Stomach smooth muscle (tissue), 2 donors: Measurements from ENCODE around the gene NFAT5.

Experiments used
- H3K27ac ChIP-seq: one replicate; pipeline ENCODE4 v1.7.0; 2013; ENCODE audit warnings: mild to moderate bottlenecking, low read length, inconsistent platforms
- H3K27me3 ChIP-seq, 2 donors: one replicate each; pipeline ENCODE4 v1.7.0; 2013; ENCODE audit warnings: low read length in 2 of 2; ENCODE audit not compliant: insufficient read depth in 2 of 2, control insufficient read depth in 1 of 2
- H3K36me3 ChIP-seq, 2 donors: one replicate each; pipeline ENCODE4 v1.7.0; 2013; ENCODE audit warnings: low read length in 2 of 2; ENCODE audit not compliant: control insufficient read depth in 2 of 2, insufficient read depth in 2 of 2
- H3K4me1 ChIP-seq: one replicate; pipeline ENCODE4 v1.7.0; 2013; ENCODE audit warnings: low read length; ENCODE audit not compliant: control insufficient read depth, insufficient read depth
- H3K4me3 ChIP-seq, 2 donors: one replicate each; pipeline ENCODE4 v1.7.0; 2013; ENCODE audit warnings: low read length in 2 of 2
- H3K9ac ChIP-seq, 2 donors: one replicate each; pipeline ENCODE4 v1.7.0; 2013; ENCODE audit warnings: low read length in 2 of 2, mild to moderate bottlenecking in 1 of 2
- H3K9me3 ChIP-seq, 2 donors: one replicate each; pipeline ENCODE4 v1.7.0; 2013; ENCODE audit warnings: low read length in 2 of 2; ENCODE audit not compliant: control insufficient read depth in 2 of 2
- donor health status: healthy.
- donor health status: Pancreatic carcinoma.

The NFAT5 gene

DNA sequence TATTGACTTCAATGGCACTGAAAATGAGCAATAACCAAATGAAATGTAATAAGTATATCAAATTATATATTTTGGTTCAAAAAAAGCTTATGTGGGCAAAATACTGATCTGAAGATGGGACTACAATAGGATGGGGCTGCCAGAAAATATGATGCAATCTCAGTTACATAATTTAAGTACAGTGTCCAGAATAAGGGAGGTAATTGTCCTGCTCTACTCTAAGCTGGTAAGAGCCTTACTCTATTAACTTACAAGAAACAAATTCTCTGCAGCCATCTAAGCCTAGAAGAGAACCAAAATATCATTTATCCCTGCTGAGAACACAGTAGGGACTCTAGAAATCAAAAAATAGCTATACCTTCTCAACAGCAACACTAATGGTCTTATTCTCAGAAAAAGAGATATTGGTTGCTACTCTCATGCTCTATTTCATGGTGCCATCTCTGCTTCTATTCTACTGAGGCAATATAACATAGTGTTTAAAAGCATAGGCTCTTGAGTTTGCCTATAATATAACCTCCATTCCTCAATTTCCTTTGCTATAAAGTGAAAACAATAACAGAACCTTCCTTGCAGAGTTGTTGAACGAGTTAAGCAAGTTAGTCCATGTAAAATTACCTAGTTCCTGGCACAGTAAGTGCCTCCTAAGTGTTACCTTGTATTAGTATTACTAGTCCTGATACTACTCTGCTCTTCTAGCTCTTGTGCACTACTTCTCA is 140.6 kb downstream of the NFAT5 start:
- H3K4me3 ChIP-seq = no peak overlapping the region
- peaks cover 6 to 9% of the 10 kb centered on the region in 2 donors for H3K36me3 ChIP-seq
- H3K9ac ChIP-seq = no peak overlapping the region
- H3K9me3 ChIP-seq = no peaks in the 10 kb centered on the region
- H3K27ac ChIP-seq = no peak overlapping the region
- H3K4me1 ChIP-seq = peaks cover 2% of the 10 kb centered on the region
- no peaks in the 10 kb centered on the region for H3K27me3 ChIP-seq

DNA sequence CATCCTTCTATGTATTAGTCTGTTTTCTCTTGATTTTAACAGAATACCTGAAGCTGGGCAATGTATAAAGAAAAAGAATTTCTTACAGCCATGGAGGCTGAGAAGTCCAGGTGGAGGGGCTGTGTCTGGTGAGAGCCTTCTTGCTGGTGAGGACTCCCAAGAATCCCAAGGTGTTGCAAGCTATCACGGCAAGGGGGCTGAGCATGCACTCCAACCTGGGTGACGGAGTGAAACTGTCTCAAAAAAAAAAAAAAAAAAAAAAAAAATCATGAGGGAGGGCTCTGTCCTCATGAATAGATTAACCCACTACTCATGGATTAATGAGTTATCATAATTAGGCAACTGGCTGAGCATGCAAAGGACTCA is 141.2 kb downstream of the NFAT5 start:
- Histone ChIP-seq H3K27ac (no peak overlapping the region), H3K9me3 (no peaks in the 10 kb centered on the region)

DNA sequence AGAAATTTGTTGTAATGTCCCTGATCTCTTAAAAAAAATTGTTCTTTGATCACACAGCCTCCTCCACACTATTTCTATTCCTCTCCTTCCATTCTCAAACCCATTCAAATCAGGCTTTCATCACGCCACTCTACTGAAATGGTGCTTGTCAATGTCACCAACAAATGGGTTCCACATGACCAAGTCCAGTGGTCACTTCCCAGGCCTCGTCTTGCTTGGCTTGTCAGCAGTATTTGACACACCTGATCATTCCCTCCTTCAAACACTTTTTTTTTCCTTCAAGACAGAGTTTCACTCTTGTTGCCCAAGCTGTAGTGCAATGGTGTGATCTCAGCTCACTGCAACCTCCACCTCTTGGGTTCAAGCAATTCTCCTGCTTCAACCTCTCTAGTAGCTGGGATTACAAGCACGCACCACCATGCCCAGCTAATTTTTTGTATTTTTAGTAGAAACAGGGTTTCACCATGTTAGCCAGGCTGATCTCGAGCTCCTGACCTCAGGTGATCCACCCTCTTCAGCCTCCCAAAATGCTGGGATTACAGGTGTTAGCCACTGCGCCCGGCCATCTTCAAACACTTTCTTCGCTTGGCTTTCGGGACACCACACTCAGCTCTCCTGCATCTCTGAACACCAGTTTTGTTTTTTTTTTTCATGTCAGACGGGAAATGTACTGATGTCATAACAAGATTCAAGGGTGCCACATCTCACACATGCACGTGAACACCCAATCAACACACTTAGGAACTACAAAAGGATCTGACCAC is 142.3 kb downstream of the NFAT5 start:
- no peaks in the 10 kb centered on the region for H3K9me3 ChIP-seq

More for the DNA sequence above, 141.2 kb downstream of the NFAT5 start:
- H3K9ac ChIP-seq = no peak overlapping the region
- peaks cover 2% of the 10 kb centered on the region for H3K4me1 ChIP-seq
- H3K27me3 ChIP-seq = no peaks in the 10 kb centered on the region
- H3K4me3 ChIP-seq = no peak overlapping the region
- H3K36me3 ChIP-seq = peaks cover 6 to 9% of the 10 kb centered on the region in 2 donors

DNA sequence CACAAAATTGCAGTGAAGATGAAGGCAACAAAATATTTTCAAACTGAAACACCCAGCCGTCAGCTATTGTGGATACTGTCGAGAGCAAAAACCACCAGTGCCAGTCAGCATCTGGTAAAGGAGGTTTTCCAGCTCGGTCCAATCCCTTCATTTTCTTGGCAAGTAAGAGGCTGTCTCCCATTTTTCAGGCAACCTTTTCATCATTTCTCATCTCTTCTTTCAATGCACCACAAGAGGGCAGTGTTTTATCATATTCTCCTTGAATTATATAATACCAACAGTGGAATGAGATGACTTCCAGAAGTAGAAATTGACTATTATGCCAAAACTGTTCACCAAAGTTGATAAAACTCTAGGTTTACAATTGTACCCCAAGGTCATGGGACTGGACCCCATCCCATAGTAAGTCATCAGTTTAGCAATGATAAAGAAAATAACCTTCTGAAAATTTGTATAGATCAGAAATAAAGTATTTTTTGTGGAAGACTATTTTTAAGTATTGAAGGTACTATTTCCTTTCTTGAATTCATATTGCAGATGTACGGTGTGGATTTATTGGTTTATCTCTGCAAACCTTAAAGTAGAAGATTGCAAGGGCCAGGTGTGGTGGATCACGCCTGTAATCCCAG is 143.8 kb downstream of the NFAT5 start:
- no peaks in the 10 kb centered on the region for H3K9me3 ChIP-seq
- peaks cover 2% of the 10 kb centered on the region for H3K4me1 ChIP-seq
- no peaks in the 10 kb centered on the region for H3K27me3 ChIP-seq
- H3K36me3 ChIP-seq = peaks cover 5 to 14% of the 10 kb centered on the region in 2 donors
- no peak overlapping the region for H3K4me3 ChIP-seq
- H3K9ac ChIP-seq = no peak overlapping the region
- peak overlapping the region; percentile 18 for H3K27ac ChIP-seq

More for the DNA sequence above, 142.3 kb downstream of the NFAT5 start:
- H3K4me1 ChIP-seq = peaks cover 2% of the 10 kb centered on the region
- H3K4me3 ChIP-seq = no peak overlapping the region
- H3K27ac ChIP-seq = no peak overlapping the region
- H3K36me3 ChIP-seq = peaks cover 8 to 13% of the 10 kb centered on the region in 2 donors
- H3K27me3 ChIP-seq = no peaks in the 10 kb centered on the region
- H3K9ac ChIP-seq = no peak overlapping the region

DNA sequence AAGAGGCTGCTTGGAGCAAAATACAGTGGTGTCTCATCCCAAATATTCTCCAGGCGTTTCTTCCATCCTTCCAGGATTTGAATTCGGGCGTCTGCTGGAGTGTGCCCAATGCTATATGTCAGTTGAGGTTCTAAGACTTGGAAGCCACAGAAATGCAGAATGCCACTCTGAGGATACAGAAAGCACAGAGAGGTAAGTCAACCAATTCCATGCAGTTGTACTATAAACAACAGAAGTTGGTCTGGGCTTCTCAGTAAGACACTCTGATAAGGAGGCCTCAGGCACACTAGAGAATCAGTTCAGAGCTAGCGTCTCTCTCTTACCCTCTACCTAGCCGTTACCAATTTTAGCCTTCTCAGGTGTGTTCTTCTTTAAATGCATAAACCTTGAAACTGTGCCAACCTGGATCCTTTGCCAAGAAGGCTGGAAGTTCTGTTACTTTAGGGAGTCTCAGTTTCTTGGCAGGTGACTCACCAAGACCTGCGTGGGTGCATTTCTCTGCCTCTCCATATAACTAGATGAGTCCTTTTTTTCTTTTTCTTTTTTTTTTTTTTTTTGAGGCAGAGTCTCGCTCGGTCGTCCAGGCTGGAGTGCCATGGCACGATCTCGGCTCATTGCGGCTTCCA is 145.5 kb downstream of the NFAT5 start:
- no peak overlapping the region for H3K4me3 ChIP-seq
- H3K9ac ChIP-seq = no peak overlapping the region
- H3K4me1 ChIP-seq = peaks cover 2% of the 10 kb centered on the region
- no peaks in the 10 kb centered on the region for H3K27me3 ChIP-seq
- peaks cover 8 to 17% of the 10 kb centered on the region in 2 donors for H3K36me3 ChIP-seq
- H3K9me3 ChIP-seq = no peaks in the 10 kb centered on the region
- no peak overlapping the region for H3K27ac ChIP-seq

DNA sequence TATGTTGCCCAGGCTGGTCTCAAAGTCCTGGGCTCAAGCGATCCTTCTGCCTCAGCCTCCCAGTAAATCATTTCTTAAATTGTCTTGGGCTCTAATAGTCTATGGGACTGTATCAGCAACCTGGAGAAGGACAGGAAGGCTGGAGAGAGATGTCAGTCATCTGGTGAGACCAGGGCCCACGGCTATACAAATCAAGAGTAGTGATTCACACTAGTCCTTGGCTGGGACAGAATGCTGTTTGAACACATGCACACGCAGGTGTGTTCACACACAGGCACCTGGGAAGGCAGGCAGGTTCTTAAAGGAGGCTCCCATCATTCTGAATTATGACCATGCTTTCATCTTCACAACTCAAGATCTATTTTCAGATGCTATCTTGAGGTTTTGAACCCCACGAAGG is 146.5 kb downstream of the NFAT5 start:
- H3K4me1 ChIP-seq = peaks cover 2% of the 10 kb centered on the region
- no peaks in the 10 kb centered on the region for H3K27me3 ChIP-seq
- no peak overlapping the region for H3K4me3 ChIP-seq
- H3K9ac ChIP-seq = no peak overlapping the region
- H3K9me3 ChIP-seq = no peaks in the 10 kb centered on the region
- peaks cover 8 to 17% of the 10 kb centered on the region in 2 donors for H3K36me3 ChIP-seq
- no peak overlapping the region for H3K27ac ChIP-seq

DNA sequence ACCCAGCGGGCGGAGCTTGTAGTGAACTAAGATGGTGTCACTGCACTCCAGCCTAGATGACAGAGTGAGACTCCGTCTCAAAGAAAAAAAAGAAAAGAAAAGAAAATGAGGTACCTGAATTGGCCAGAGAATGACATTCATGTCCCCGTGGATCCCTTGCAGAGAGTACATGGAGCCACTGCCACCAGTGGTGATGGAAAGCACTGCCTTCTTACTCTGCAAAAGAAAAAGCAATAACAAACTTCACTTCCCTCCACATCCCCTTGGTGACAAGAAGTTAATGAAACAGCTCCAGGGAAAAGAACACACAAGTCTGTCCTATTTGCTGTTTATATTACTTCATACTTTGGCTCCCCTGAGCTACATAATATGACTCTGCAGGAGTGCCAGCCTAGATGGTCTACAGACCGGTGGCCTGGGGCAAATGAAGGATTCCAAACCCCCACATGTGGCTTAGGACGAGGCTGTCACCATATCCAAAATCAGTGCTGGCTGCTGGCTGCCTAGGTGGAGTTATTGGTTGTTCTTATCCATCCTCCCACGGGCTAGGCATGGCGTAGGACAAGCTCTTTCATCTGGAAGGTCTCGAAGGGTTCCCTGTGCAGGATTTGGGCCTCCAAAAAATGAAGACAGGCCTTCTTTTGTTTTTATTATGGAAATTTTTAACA is 147.3 kb downstream of the NFAT5 start:
- H3K4me1 ChIP-seq = peaks cover 2% of the 10 kb centered on the region
- no peak overlapping the region for H3K4me3 ChIP-seq
- peaks cover 8 to 12% of the 10 kb centered on the region in 2 donors for H3K36me3 ChIP-seq
- no peaks in the 10 kb centered on the region for H3K27me3 ChIP-seq
- H3K9me3 ChIP-seq = no peaks in the 10 kb centered on the region
- H3K9ac ChIP-seq = no peak overlapping the region
- H3K27ac ChIP-seq = no peak overlapping the region

DNA sequence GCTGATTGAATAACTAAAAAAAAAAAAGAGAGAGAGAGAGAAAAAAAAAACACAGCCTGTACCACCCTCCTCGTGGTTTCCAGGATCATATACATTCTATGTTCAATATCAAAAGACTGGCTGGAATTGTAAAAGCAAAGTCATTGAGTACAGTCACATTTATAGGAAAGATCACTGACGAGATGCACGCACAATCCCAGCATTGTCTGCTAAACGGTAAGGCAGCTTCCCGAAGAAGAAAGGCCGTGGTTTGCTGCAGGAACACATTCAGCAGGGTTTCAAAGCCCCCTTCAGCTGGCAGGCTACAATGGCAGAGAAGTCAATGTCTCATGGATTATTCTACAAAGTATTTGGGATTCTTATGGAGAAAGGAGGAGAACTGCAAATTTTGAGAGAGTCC is 151.3 kb downstream of the NFAT5 start:
- Histone ChIP-seq H3K36me3 (peaks cover 8% of the 10 kb centered on the region in 2 donors), H3K9ac (no peak overlapping the region)

DNA sequence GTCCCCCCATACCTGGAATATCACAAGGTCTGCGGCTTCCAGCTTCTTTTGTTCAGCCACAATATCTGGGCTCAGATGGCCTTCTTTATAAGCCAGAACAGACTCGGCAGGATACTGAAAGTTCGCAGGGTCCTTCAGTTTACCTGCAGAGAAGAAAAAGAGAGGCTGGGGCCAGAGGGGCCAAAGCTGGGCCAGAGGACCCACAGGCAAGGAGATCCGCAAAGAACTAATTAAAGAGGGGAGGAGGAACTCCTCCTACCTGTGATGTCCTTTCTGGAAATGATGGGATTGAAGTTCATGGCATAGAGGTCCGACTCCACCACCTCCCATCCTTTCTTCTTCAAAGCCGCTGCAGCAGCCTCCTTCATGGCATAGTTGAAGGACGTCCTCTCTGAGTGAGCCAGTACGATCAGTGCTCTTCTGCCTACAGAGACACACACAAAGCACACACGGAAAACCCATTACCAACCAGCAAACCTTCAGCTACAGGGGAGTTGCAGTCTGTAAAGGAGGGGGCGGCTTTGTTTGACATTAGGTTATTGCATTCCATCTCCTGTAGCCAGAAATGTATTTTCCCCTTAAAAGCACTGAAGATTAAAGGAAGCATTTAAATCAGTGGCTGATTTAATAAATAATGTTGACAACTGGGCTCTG is 152.5 kb downstream of the NFAT5 start:
- Histone ChIP-seq H3K4me1 (no peaks in the 10 kb centered on the region), H3K9ac (no peak overlapping the region), H3K4me3 (no peak overlapping the region), H3K36me3 (peaks cover 3% of the 10 kb centered on the region in 2 donors), H3K27ac (no peak overlapping the region), H3K9me3 (no peaks in the 10 kb centered on the region), H3K27me3 (no peaks in the 10 kb centered on the region)

More for the DNA sequence above, 151.3 kb downstream of the NFAT5 start:
- Histone ChIP-seq H3K9me3 (no peaks in the 10 kb centered on the region), H3K4me3 (no peak overlapping the region), H3K27me3 (no peaks in the 10 kb centered on the region), H3K4me1 (no peaks in the 10 kb centered on the region), H3K27ac (no peak overlapping the region)
